Measurements from ENCODE around the gene CNTNAP2. TPM values are rescaled to one million over a fixed set of nuclear protein-coding genes. Genes with fewer than 3 reads are reported as not detected.
A peak's percentile ranks its signal among the peaks of the same experiment; 100 is the strongest.

The CNTNAP2 gene
- total RNA-seq, 2 donors from 2014 or later = 4.4 to 8.5 TPM

DNA sequence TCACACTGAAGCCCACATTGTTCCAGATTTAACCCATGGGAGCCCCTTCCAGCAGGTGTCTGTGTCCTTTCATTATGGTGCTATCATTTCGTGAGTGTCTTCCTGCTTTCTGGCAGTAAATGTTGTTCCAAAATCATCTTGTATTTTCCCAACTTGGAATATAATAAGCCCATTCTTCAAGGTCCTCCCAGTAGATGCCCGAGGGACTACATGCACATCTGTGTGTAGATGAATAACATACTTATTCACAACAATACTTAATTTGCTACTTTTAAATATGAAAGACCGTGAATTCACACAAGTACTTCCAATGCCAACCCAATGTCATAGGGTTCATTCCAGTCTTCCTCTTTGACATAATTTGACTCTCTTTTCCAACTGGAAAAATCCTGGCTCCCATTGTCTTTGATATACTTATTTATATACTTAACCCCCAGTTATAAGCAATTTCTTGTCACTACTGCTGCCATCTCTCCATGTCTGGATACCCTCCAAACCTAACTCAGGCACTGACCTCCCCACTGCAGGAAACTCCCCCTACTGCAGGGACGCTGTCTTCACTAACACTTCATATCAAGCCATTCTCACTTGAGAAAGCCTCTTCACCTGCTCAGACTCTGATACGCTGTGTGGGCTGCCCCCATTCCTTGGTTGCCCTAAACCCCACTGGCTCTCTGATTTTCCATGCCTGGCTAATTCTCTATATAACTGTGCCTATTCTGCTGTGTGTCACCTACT, 1119.2 kb downstream of the CNTNAP2 start:
- no peak overlapping the region for H3K4me3 ChIP-seq
- no peak overlapping the region for H3K27ac ChIP-seq
- DNase-seq = no peak
- intact Hi-C loops (cut with DNase I) = no loop called here
- H3K9me3 ChIP-seq = no peaks in the 10 kb centered on the region
- no peak overlapping the region for H3K9ac ChIP-seq (ENCODE audit: low read depth in 2 of 2, low read length in 2 of 2)
- H3K27me3 ChIP-seq = no peaks in the 10 kb centered on the region
- TF ChIP-seq, protein P1, sequence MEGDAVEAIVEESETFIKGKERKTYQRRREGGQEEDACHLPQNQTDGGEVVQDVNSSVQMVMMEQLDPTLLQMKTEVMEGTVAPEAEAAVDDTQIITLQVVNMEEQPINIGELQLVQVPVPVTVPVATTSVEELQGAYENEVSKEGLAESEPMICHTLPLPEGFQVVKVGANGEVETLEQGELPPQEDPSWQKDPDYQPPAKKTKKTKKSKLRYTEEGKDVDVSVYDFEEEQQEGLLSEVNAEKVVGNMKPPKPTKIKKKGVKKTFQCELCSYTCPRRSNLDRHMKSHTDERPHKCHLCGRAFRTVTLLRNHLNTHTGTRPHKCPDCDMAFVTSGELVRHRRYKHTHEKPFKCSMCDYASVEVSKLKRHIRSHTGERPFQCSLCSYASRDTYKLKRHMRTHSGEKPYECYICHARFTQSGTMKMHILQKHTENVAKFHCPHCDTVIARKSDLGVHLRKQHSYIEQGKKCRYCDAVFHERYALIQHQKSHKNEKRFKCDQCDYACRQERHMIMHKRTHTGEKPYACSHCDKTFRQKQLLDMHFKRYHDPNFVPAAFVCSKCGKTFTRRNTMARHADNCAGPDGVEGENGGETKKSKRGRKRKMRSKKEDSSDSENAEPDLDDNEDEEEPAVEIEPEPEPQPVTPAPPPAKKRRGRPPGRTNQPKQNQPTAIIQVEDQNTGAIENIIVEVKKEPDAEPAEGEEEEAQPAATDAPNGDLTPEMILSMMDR (IDR thresholded peaks at IDR 0.05) = no peak
- no peaks in the 10 kb centered on the region for H3K36me3 ChIP-seq
- H3K4me1 ChIP-seq = no peaks in the 10 kb centered on the region

DNA sequence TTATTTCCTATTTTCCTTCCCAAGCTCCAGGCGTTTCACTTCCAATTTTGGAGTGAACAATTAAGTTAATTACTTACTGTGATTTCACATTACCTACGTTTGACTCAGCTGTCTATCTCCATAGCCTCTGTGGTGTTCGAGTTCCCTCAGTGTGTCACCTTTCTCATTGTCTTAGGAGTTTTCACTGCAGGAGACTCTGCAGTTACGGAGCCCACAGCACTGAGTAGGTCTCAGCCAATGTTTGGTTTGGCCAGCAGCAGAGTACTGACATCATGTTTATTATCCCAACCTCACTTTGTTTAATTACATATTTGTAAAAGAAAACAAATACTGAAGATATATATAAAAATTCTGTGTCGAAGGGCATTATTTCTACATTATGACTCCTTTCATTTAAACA, 1123.9 kb downstream of the CNTNAP2 start:
- no peak for DNase-seq
- Histone ChIP-seq H3K4me1 (no peaks in the 10 kb centered on the region), H3K27ac (no peak overlapping the region), H3K9me3 (no peaks in the 10 kb centered on the region), H3K36me3 (no peaks in the 10 kb centered on the region), H3K9ac (ENCODE audit: low read depth in 2 of 2, low read length in 2 of 2) (no peak overlapping the region), H3K27me3 (no peaks in the 10 kb centered on the region), H3K4me3 (no peak overlapping the region)
- TF ChIP-seq, protein P1 (IDR thresholded peaks at IDR 0.05) = no peak
- intact Hi-C loops (cut with DNase I) = no loop called here

DNA sequence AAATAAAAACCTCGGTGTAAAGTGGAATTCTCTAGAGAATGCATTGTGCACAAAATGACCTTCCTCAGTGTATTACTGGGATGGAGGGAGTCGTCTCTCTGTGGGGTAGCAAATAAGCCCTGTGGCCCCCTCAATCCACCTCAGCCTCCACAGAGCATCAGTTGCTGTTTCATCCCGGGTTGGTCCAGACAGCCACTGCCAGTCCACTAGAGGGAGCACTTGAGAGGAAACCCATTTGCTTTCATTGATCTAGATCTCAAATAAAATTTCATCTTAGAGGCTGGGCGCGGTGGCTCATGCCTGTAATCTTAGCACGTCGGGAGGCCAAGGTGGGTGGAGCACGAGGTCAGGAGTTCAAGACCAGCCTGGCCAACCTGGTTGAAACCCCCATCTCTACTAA, 1128.7 kb downstream of the CNTNAP2 start:
- Histone ChIP-seq H3K9me3 (no peaks in the 10 kb centered on the region), H3K27ac (no peak overlapping the region)
- intact Hi-C loops (cut with DNase I) = loop anchor here (5.0 kb wide), 1 partner anchor 837 kb away; no protein-coding TSS in a partner anchor

DNA sequence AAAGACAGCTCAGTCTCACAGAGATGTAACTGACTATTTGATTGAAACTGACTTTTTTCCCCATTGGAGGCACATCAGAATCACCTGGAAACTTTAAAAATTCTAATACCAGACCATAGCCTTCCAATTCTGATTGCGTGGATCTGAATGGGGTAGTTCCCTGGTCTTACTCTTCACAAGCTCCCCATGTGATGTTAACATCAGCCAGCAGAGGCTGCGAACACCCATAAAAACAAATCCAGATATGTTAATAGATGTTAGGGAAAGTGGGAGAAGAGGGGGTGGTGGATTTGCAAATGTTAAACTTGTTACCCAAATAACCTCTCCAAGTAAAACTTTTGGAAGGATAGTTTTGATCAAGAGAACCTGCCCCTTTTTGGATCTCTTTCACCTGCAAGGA, 1133.4 kb downstream of the CNTNAP2 start:
- TF ChIP-seq, protein P1 (IDR thresholded peaks at IDR 0.05) = no peak
- Histone ChIP-seq H3K9ac (ENCODE audit: low read depth in 2 of 2, low read length in 2 of 2) (no peak overlapping the region), H3K4me3 (no peak overlapping the region), H3K36me3 (no peaks in the 10 kb centered on the region), H3K4me1 (no peaks in the 10 kb centered on the region), H3K9me3 (no peaks in the 10 kb centered on the region), H3K27ac (no peak overlapping the region), H3K27me3 (no peaks in the 10 kb centered on the region)
- DNase-seq = no peak
- intact Hi-C loops (cut with DNase I) = loop anchor here (5.0 kb wide), 1 partner anchor 832 kb away; no protein-coding TSS in a partner anchor

More for the DNA sequence above, 1128.7 kb downstream of the CNTNAP2 start:
- Histone ChIP-seq H3K36me3 (no peaks in the 10 kb centered on the region), H3K4me3 (no peak overlapping the region), H3K4me1 (no peaks in the 10 kb centered on the region), H3K9ac (ENCODE audit: low read depth in 2 of 2, low read length in 2 of 2) (no peak overlapping the region), H3K27me3 (no peaks in the 10 kb centered on the region)
- TF ChIP-seq, protein P1 (IDR thresholded peaks at IDR 0.05) = peak; percentile 35
- DNase-seq = peak; percentile 26

DNA sequence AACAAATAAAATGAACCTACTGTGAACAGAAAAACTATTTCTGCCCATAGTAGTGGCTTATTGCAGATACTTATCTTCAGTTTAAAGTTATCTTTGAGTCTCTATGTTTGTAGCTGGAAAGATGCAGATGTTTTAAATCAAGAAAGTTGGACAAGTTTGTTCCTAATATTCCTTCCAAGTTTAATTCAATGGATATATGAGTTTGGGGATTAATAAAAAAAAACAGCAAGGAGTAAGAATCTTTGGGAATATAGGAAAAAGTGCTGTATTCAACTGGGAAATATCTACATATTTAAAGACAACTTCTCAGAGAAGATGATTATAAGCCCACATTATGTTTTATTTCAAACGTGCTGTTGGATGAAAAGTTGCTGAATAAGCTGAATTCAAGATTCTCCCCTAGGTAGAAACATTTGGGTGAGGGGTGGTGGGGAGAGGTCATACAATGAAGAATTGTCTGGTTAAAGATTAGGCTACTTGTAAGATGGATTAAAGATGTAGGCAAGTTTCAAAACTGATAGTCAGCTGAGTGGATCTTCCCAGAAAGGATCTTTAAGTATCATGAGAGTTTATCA, 1135.2 kb downstream of the CNTNAP2 start:
- Histone ChIP-seq H3K9me3 (no peaks in the 10 kb centered on the region), H3K27ac (no peak overlapping the region)
- no peak for DNase-seq

More for the DNA sequence above, 1135.2 kb downstream of the CNTNAP2 start:
- Histone ChIP-seq H3K4me3 (no peak overlapping the region), H3K9ac (ENCODE audit: low read depth in 2 of 2, low read length in 2 of 2) (no peak overlapping the region), H3K27me3 (no peaks in the 10 kb centered on the region), H3K36me3 (no peaks in the 10 kb centered on the region), H3K4me1 (no peaks in the 10 kb centered on the region)
- intact Hi-C loops (cut with DNase I) = no loop called here
- TF ChIP-seq, protein P1 (IDR thresholded peaks at IDR 0.05) = no peak
